Astrocyte of the spinal cord (primary cell): ENCODE data around the gene DLG5.

ENCODE experiments used
- DNase-seq: peaks from one replicate; pipeline ENCODE4 v3.0.0; 2011; ENCODE audit warnings: low read depth, low spot score
- H3K4me3 ChIP-seq: 2 replicates; pipeline ENCODE4 v1.5.1; 2011; ENCODE audit warnings: low read depth, mild to moderate bottlenecking, low read length, moderate library complexity
- in situ Hi-C: cut with HindIII; loops from 2 replicates; pipeline ENCODE4 v1.10.0; 2017; ENCODE audit warnings: low sequenced_read_pairs
- TF ChIP-seq, protein P1 (sequence below): IDR thresholded peaks from 2 replicates; pipeline ENCODE4 v1.5.1; 2012; ENCODE audit warnings: low read depth, mild to moderate bottlenecking, low read length, inconsistent platforms

Gene DLG5

DNA sequence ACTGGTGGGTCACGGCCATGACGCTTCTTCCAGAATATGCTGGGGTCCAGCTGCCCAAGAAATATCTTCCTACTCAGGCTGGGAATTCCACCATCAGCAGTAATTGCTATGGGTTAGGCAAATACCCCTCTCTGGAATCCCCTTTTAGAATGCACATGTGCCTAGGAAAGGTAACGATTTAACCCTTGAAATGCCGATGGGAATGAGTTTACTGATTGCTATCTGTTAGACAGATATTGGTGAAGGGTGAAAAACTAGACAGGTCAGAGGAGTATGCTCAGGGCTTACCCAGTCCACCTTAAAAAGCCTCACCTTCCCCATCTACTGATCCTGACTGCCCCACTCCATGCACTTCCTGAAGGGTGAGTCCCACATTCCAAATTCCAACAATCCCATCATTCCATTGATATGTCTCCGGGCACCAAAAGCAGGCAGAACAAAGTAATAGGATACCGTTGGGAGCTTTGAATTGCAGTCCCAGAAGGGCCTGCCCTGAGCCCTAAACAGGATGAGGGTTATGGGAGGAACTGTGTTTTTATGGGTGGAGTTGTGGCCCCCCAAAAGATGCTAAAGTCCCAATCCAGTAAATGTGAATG lies 59.3 kb downstream of the DLG5 start:
- DNase-seq: no peak
- H3K4me3 ChIP-seq: no peak overlapping the region
- in situ Hi-C loops: no loop called here
- TF ChIP-seq, protein P1, sequence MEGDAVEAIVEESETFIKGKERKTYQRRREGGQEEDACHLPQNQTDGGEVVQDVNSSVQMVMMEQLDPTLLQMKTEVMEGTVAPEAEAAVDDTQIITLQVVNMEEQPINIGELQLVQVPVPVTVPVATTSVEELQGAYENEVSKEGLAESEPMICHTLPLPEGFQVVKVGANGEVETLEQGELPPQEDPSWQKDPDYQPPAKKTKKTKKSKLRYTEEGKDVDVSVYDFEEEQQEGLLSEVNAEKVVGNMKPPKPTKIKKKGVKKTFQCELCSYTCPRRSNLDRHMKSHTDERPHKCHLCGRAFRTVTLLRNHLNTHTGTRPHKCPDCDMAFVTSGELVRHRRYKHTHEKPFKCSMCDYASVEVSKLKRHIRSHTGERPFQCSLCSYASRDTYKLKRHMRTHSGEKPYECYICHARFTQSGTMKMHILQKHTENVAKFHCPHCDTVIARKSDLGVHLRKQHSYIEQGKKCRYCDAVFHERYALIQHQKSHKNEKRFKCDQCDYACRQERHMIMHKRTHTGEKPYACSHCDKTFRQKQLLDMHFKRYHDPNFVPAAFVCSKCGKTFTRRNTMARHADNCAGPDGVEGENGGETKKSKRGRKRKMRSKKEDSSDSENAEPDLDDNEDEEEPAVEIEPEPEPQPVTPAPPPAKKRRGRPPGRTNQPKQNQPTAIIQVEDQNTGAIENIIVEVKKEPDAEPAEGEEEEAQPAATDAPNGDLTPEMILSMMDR: no peak

DNA sequence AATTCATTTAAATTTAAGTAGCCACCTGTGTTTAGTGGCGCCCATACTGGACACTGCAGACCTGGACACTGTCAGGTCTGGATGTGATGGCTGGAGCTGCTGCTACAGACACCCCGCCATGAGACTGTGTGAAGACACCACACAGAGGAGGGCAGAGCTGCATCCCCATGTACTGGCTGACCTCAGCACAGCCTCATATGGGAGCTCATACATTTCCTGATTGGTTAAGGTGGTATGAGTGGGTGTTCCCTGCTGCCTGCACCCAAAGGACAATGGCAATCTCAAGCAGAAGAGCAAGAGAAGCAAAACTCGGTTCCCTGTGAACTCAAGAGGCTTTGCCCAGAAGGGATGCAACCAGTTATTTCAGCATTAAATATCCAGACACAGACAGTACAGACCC lies 60.0 kb downstream of the DLG5 start:
- TF ChIP-seq, protein P1: no peak
- H3K4me3 ChIP-seq: no peak overlapping the region
- no peak for DNase-seq
- in situ Hi-C loops: no loop called here

DNA sequence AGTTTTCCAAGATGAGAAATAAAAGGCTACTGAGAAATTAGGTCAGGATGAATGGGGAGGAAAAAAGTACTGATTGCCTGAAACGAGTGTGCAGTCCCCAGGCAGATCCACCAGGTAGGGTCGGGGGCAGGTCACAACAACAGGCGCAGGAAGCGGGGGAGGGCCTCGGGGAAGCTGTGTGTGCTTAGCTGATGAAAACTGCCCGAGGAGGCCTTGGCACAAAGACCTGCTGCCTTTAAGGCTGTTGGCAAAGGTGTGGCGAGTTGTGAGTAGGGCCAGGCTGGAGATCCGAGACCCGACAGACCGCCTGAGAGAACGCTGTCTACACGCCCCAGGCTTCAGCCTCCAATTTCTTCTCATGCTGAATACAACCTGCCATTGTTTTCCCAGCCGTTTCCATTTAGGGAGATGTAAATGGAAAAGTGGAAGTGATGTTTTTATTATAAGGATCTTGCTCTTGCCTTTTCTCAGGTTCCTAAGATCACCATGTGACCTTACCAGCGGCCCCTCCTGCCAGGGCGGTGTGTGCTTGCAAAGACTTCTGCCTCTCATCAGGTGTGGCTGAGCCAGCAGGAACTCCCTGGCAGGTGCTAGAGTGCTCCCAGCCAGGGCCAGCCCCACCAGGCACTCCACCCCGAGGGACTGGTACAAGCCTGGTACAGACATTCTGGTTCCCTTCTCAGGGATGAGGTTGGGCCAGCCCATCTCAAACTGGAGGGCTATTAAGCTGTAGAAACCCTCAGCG lies 60.8 kb downstream of the DLG5 start:
- DNase-seq: no peak
- TF ChIP-seq, protein P1: no peak
- no peak overlapping the region for H3K4me3 ChIP-seq
- in situ Hi-C loops: no loop called here

DNA sequence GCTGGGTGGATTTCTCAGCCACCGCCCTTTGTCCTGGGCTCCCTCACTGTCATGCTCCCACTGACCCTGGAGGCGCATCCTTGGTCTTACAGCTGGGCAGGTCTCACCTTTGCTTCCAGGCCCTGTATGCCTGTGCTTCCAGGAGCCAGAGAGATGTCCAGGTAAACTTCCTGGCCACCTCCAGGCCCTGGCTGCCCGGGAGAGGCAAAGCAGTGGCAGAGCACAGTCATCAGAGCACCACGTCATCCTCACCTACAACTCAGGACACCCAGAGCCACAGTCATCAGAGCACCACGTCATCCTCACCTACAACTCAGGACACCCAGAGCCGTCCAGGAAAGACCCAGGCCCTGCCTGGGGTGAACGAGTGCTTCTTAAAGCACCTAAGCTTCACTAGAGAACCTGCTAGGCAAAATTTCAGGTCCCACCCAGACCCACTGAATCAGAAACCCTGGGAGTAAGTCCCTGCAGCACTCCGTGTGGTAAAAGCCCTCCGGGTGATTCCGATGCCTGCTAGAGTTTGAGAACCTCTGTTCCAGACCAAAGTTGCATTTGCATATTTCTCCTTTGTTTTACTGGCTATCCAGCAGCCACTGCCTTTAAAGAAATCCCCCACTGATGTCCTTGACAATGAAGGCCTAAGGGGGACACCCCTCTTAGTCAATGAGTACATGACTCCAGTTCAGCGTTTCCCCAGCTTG lies 62.3 kb downstream of the DLG5 start:
- in situ Hi-C loops: no loop called here
- no peak for DNase-seq
- no peak overlapping the region for H3K4me3 ChIP-seq
- TF ChIP-seq, protein P1: no peak

DNA sequence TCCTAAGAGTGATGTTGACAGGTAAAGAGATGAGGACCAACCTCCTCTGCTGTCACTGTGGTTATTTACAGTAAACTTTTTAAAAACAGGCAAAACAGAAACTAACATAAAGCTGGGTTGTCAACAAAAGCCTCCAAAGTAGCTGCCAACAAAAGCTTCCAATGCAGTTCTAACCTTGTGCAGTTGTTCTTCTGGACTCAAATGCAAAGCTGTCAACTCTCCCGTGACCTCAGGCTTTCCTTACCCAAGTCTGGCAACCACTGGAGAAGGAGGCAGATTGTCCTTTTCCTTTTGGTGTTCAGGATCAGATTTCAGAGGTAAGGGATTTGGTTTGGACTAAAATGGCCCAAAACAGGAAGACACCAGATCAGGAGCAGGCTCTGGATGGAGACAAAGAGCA lies 63.1 kb downstream of the DLG5 start:
- no peak for DNase-seq
- TF ChIP-seq, protein P1: no peak

DNA sequence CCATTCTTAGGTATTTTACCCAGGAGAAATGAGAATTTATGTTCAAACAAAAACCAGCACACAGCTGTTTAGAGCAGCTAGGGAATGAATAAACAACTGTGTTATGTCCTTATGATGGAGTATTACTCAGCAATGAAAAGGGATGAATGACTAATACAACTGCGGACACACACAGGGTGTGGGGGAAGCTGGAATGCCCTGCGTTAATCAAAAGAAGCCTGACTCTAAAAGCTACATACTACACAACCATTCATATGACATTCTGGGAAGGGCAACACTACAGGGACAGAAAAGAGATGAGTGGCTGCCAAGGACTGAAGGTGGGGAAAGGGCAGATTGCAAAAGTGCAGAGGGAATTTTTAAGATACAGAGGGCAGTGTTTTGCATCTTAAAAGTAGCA lies 64.0 kb downstream of the DLG5 start:
- in situ Hi-C loops: no loop called here
- H3K4me3 ChIP-seq: no peak overlapping the region
- DNase-seq: no peak
- TF ChIP-seq, protein P1: no peak

More for the DNA sequence above, 63.1 kb downstream of the DLG5 start:
- no peak overlapping the region for H3K4me3 ChIP-seq
- in situ Hi-C loops: no loop called here
